SKM-1 treated with dmso at 0.1 percent for 144 hours (cell line): ENCODE data around the gene RBMS2.
"Not testable (repeated sequence)": the region's sequence is repeated elsewhere in the genome, so short reads cannot be mapped to it uniquely, and the experiment has no call there.

Experiments
- DNase-seq: peaks from one replicate; lab custom pipeline; 2025; ENCODE audit not compliant: unreplicated experiment; lab: John Stamatoyannopoulos, UW

Gene RBMS2

DNA sequence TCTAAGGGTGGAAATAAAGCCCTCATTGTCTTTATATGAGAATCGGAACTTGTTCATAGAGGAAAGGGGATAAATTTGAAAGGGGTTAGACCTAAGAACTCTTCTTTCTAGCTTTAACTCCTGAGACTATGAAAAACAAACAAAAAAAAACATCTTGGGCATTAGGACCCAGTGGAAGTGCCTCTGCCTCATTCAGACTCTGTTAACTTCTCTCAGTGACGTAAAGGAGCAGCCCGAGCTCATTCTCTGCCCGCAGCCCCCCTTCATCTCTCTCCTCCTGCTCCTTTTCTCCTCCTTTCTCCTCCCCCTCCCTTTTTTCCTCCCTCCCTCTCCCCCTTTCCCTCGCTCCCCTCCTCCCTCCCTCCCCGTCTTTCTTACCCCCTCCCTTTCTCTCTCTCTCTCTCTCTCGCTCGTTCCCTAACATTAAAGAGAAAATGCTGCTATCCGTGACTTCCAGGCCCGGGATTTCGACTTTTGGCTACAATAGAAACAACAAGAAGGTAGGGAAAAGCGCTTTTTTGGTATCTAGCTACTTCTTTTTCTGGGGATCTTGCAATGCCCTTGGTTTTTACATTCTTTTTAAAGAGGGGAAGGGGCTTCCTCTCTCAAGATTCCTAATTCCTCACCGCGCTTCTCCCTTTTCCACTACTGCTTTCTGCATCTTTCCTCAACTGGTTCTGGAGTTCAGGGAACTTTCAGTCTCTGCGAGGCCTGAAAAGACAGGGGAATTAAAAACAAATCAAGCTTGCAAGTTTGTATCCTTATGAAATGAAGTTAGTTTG, at the start of gene RBMS2:
TSS of gene RBMS2 (plus strand) at position 231 of the 782 bp plus-strand sequence. CDS start at position 435, 204 bp downstream.
- DNase-seq: no peak

DNA sequence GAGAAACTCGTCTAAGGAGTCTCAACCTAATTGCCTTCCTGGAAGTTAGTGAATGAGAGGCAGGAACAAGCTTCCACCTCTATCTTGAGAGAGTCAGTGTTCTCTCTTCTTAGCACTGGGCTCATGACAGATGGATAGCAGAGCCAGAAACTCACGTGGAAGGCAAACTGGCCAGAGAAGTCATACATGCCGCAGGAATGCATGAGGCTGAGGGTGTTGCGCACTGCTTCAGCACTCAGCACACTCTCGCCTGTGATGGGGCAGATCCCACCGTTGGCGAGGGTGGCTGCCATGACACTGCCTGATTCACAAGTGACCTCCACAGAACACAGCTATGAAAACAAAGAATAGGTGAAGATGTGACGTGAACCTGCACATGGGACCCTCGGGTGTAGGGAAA, 47.2 kb upstream of the RBMS2 start:
- no peak for DNase-seq

GRCh38 chr12:56476143-56476542, 45.5 kb upstream of the RBMS2 start:
- DNase-seq: no peak

GRCh38 chr12:56476972-56477432, 44.6 kb upstream of the RBMS2 start:
- DNase-seq: no peak

- no peak for DNase-seq
These were observed 43.9 kb upstream of the RBMS2 start for GRCh38 chr12:56477521-56478225.

DNA sequence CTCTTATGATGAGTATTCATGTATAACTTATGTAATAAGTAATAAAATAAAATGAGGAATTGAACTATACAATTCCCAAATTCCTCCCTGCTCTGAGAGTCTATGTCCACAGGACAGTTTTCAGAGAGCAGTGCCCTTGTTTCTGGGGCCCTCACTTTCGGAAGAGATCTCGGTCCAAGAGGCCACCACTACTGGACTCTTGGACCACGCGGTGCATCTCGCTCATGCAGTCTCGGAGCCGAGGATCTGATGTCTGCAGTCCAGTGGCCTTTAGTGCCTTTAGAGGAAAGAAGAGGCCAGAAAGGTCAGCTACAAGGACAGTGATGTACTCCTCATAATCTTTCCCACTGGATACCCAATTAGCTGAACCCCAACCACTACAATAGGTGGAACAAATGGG, 42.0 kb upstream of the RBMS2 start:
- no peak for DNase-seq

DNA sequence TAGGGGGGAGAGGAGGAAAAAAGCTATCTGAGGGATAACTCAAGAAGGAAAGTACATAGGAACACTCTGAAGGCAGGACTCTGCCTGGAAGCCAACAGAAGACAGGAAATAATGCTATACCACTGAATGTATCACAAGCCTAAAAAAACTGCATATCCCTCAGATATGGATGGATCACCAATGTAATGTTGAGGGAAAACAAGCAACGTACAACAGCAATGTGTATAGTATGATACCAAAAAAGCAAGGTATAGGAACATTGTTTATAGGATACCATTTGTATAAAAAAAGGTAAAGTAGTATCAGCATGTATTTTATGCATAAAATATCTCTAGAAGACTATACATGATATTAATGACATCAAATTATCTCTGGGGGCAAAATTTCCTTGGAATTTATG, 37.1 kb upstream of the RBMS2 start:
- no peak for DNase-seq

DNA sequence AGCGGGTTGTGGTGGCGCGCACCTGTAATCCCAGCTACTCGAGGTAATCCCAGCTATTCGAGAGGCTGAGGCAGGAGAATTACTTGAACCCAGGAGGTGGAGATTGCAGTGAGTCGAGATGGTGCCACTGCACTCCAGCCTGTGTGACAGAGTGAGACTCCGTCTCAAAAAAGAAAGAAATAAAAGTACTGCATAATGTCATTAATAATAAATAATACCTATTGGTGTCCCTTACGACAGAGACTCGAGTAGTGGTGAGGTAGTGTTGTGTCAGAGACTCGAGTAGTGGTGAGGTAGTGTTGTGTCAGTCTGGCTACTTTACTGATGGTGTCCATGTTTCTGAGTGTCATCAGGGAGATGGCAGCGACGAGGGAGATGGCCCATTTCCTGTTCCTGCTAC, 34.9 kb upstream of the RBMS2 start:
- no peak for DNase-seq

GRCh38 chr12:56487448-56488040, 34.1 kb upstream of the RBMS2 start:
- no peak for DNase-seq

GRCh38 chr12:56488041-56488955, 33.3 kb upstream of the RBMS2 start, which contains the start of gene GLS2:
GLS2 (minus strand) TSS chr12:56488161; CDS start chr12:56488118, 43 bp downstream.
- DNase-seq: no peak

DNA sequence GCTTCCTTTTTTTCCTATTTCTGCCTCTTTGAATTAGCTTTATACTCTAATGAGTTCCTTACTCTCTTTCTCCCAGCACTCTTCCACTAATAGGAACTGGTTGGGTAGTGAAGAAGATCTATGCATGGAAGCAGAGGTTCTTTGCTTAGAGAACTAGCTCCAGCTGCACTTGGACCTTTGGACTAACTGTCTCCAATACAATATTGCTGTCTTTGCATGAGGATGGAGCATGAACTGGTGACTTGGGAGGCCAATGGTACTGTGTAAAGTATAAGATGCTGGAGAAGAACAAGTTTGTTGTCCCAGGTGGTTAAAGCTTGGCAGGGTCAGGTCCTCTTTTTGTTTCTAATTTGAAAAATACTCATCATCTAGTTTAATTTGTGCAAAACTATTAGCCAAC, 31.3 kb upstream of the RBMS2 start:
- no peak for DNase-seq

GRCh38 chr12:56493409-56494105, 28.1 kb upstream of the RBMS2 start:
- DNase-seq: not testable (repeated sequence)

GRCh38 chr12:56494106-56494415, 27.6 kb upstream of the RBMS2 start:
- not testable (repeated sequence) for DNase-seq

DNA sequence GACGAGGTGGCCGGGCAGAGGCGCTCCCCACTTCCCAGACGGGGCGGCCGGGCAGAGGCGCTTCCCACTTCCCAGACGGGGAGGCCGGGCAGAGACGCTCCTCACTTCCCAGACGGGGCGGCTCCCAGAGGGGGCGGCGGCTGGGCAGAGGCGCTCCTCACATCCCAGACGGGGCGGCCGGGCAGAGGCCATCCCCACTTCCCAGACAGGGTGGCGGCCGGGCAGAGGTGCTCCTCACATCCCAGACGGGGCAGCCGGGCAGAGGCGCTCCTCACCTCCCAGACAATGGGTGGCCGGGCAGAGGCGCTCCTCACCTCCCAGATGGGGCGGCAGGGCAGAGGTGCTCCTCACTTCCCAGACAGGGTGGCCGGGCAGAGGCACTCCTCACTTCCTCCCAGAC, 27.1 kb upstream of the RBMS2 start:
- DNase-seq: not testable (repeated sequence)

DNA sequence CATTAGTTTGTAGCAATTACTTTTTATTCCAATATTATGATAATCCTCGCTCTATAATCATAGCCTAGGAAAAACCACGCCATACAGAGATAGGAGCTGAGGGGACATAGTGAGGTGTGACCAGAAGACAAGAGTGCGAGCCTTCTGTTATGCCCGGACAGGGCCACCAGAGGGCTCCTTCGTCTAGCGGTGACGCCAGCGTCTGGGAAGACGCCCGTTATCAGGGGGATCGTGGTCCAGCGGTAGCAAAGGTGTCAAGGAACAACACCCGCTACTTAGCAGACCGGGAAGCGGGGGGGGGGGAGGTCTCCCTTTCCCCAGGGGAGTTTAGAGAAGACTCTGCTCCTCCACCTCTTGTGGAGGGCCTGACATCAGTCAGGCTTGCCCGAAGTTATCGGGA, 24.9 kb upstream of the RBMS2 start:
- not testable (repeated sequence) for DNase-seq

- DNase-seq: not testable (repeated sequence)
These were observed 23.3 kb upstream of the RBMS2 start for GRCh38 chr12:56498126-56498902.

DNA sequence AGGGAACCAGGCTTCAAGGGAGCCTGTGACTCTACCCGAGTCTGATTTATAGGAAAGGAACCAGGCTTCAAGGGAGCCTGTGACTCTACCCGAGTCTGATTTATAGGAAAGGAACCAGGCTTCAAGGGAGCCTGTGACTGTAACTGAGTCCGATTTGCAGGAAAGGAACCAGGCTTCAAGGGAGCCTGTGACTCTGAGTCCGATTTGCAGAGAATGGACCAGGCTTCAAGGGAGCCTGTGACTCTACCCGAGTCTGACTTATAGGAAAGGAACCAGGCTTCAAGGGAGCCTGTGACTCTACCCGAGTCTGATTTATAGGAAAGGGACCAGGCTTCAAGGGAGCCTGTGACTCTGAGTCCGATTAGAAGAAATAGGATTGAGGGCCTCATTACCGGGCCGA, 22.2 kb upstream of the RBMS2 start:
- not testable (repeated sequence) for DNase-seq

DNA sequence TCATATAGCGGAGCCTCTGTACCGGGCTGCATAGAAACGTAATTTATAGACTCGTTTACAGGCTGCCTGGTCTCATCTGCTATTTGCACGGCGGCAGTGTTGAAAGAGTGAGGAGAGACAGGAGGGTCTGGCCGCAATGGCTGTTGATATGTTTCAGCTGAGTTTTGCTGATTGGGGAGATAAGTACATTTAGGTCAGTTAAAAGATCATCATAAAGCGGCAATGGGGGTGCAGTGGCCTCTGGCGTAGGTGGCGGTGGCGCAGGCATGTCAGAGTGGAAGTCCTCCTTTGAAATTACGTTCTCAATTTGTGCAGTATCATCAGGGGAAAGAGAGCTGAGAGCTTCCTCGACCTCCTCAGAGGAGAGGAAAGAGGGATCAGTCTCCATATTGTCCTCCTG, 21.7 kb upstream of the RBMS2 start:
- not testable (repeated sequence) for DNase-seq

- no peak for DNase-seq
These were observed 10.8 kb upstream of the RBMS2 start for GRCh38 chr12:56510786-56511185.

GRCh38 chr12:56514014-56514318, 7.7 kb upstream of the RBMS2 start:
- not testable (repeated sequence) for DNase-seq
